Panc1 (cell line): Measurements from ENCODE around the gene MYO16. TPM values are rescaled to one million over a fixed set of nuclear protein-coding genes. Genes with fewer than 3 reads are reported as not detected.

Source experiments
- ATAC-seq: fragments of 200-7000 bp; cut with Tn5 transposase; 2 replicates; pipeline ENCODE4 v1.9.1; 2020; ENCODE audit warnings: mild to moderate bottlenecking, moderate library complexity
- BruUV-seq: library from RNA; stranded (reverse); fragments of 400-500 nt; replicated peaks from 2 replicates; lab custom pipeline; 2021; lab: Mats Ljungman, UMichigan
- CTCF ChIA-PET: fragments of 300-600 bp; sonication (Branson Sonifier 250); formaldehyde crosslinking; loops from one replicate; lab custom pipeline; 2022; ENCODE audit warnings: antibody characterized with exemption; lab: Charles Lee
- POLR2A ChIA-PET: fragments of 300-600 bp; sonication (Branson Sonifier 250); formaldehyde crosslinking; loops from one replicate; lab custom pipeline; 2022; ENCODE audit warnings: antibody characterized with exemption; lab: Charles Lee
- DNase-seq: peaks from one replicate; pipeline ENCODE4 v3.0.0-alpha.2; 2010; ENCODE audit warnings: low read depth, low spot score
- H3K27ac ChIP-seq: 2 replicates; pipeline ENCODE4 v1.5.1; 2011; ENCODE audit warnings: mild to moderate bottlenecking, low read length, inconsistent platforms
- H3K27me3 ChIP-seq: fragments of 200-500 bp; sonication (Bioruptor generic); 2 replicates; pipeline ENCODE4 v1.6.0; 2014; ENCODE audit warnings: low read length, inconsistent platforms; ENCODE audit not compliant: control insufficient read depth, insufficient read depth
- H3K36me3 ChIP-seq: fragments of 200-500 bp; sonication (Bioruptor generic); 2 replicates; pipeline ENCODE4 v1.5.1; 2014; ENCODE audit warnings: inconsistent platforms, mild to moderate bottlenecking, low read length, moderate library complexity; ENCODE audit not compliant: control insufficient read depth, insufficient read depth
- H3K4me1 ChIP-seq: 2 replicates; pipeline ENCODE4 v1.5.1; 2011; ENCODE audit warnings: inconsistent platforms, mild to moderate bottlenecking, low read length, moderate library complexity; ENCODE audit not compliant: control insufficient read depth, insufficient read depth
- H3K4me3 ChIP-seq, 2 experiments: 2 replicates each; pipeline ENCODE4 v1.5.1; 2011 to 2012; ENCODE audit warnings: low read depth in 2 of 2, low read length in 2 of 2, mild to moderate bottlenecking in 2 of 2, inconsistent platforms in 1 of 2, moderate library complexity in 1 of 2
- H3K9me3 ChIP-seq: fragments of 200-500 bp; sonication (Bioruptor generic); 2 replicates; pipeline ENCODE4 v1.5.1; 2014; ENCODE audit warnings: low read depth, mild to moderate bottlenecking, inconsistent platforms, low read length, moderate library complexity; ENCODE audit not compliant: control insufficient read depth, insufficient read depth
- CTCF ChIP-seq: fragments of 450-650 bp; IDR thresholded peaks from 2 replicates; pipeline ENCODE4 v1.5.1; 2017; ENCODE audit warnings: mild to moderate bottlenecking
- POLR2AphosphoS5 ChIP-seq: IDR thresholded peaks from 2 replicates; pipeline ENCODE4 v1.6.1; 2012; ENCODE audit warnings: mild to moderate bottlenecking, low read depth, low read length, moderate library complexity
- REST ChIP-seq, 2 experiments: IDR thresholded peaks; 2 replicates each; pipeline ENCODE4 v1.6.1; 2011 to 2012; ENCODE audit warnings: low read depth in 2 of 2, control low read depth in 1 of 2, low read length in 1 of 2, mild to moderate bottlenecking in 1 of 2, moderate library complexity in 1 of 2; ENCODE audit not compliant: insufficient read depth in 1 of 2
- SIN3A ChIP-seq: IDR thresholded peaks from 2 replicates; pipeline ENCODE4 v1.6.1; 2012; ENCODE audit warnings: low read depth, mild to moderate bottlenecking, low read length, moderate library complexity, borderline replicate concordance; ENCODE audit not compliant: insufficient read depth
- TCF7L2 ChIP-seq: IDR thresholded peaks from 2 replicates; pipeline ENCODE4 v1.6.1; 2011; ENCODE audit warnings: mild to moderate bottlenecking, low read depth, low read length, inconsistent platforms
- in situ Hi-C: cut with HindIII; loops from 2 replicates; pipeline ENCODE4 v1.10.0; 2016; ENCODE audit warnings: low sequenced_read_pairs, low pct_unique_long_range_greater_than_20kb
- intact Hi-C: fragments of 100-400 bp; cut with micrococcal nuclease; formaldehyde crosslinking; loops from one replicate; pipeline ENCODE4 v1.10.0; 2022; ENCODE audit not compliant: unreplicated experiment
- total RNA-seq: library from RNA; stranded (reverse); gene quantifications from one replicate; pipeline ENCODE4 v1.2.1, GENCODE V29; 2021; ENCODE audit not compliant: unreplicated experiment

The MYO16 gene
- total RNA-seq, 1 experiment from 2014 or later = 0.08 TPM

GRCh38 chr13:109253316-109253715 is 623.9 kb downstream of the MYO16 start:
- in situ Hi-C loops (no loop called here), intact Hi-C loops (no loop called here)
- Histone ChIP-seq H3K4me1 (peaks cover 34% of the 10 kb centered on the region), H3K27me3 (no peaks in the 10 kb centered on the region), H3K9me3 (no peaks in the 10 kb centered on the region; the same call in 1 of the 2 replicates), H3K27ac (peak overlapping the region; percentile 92), H3K4me3 (no peak overlapping the region), H3K36me3 (no peaks in the 10 kb centered on the region)
- peak; percentile 44 for ATAC-seq
- no peak for TF ChIP-seq TCF7L2
- ChIA-PET CTCF (no interaction called here), POLR2A (no interaction called here)
- no peak for DNase-seq
- BruUV-seq = no TSS peak

- DNase-seq = no peak
- BruUV-seq = no TSS peak
- Histone ChIP-seq H3K27ac (peak overlapping the region; percentile 92), H3K36me3 (no peaks in the 10 kb centered on the region), H3K27me3 (no peaks in the 10 kb centered on the region), H3K4me1 (peaks cover 34% of the 10 kb centered on the region), H3K9me3 (no peaks in the 10 kb centered on the region; the same call in 1 of the 2 replicates), H3K4me3 (peak overlapping the region in 1 of 2 experiments; percentile 2; a peak in 1 of 4 replicates)
- intact Hi-C loops = no loop called here
- POLR2A ChIA-PET = no interaction called here
- TF ChIP-seq TCF7L2 (no peak), POLR2AphosphoS5 (no peak), REST (IDR thresholded peaks at IDR 0.05; ENCODE audit: insufficient read depth in 1 of 2, low read depth in 2 of 2, low read length in 1 of 2) (no peak), SIN3A (no peak), CTCF (no peak)
- CTCF ChIA-PET = no interaction called here
- ATAC-seq = peak; percentile 64
- in situ Hi-C loops = no loop called here
These were observed 624.9 kb downstream of the MYO16 start for GRCh38 chr13:109254274-109254673.

- TF ChIP-seq REST (IDR thresholded peaks at IDR 0.05; ENCODE audit: insufficient read depth in 1 of 2, low read depth in 2 of 2, low read length in 1 of 2) = no peak
- DNase-seq = no peak
- no peaks in the 10 kb centered on the region for H3K9me3 ChIP-seq
- POLR2A ChIA-PET = no interaction called here
- no peaks in the 10 kb centered on the region for H3K27me3 ChIP-seq
- peak overlapping the region in 1 of 2 experiments; percentile 39; a peak in 3 of 4 replicates for H3K4me3 ChIP-seq
- no TSS peak for BruUV-seq
- intact Hi-C loops (loop anchor here (5.0 kb wide), 1 partner anchor 108 kb away; no protein-coding TSS in a partner anchor), in situ Hi-C loops (no loop called here)
- CTCF ChIA-PET = no interaction called here
- H3K36me3 ChIP-seq = no peaks in the 10 kb centered on the region
- peaks cover 34% of the 10 kb centered on the region for H3K4me1 ChIP-seq
- ATAC-seq = no peak
- H3K27ac ChIP-seq = peak overlapping the region; percentile 92
These were observed 625.9 kb downstream of the MYO16 start for GRCh38 chr13:109255141-109255856.
